ENCODE data around the gene PSME3.
"Not testable (repeated sequence)": the region's sequence is repeated elsewhere in the genome, so short reads cannot be mapped to it uniquely, and the experiment has no call there.

DNA sequence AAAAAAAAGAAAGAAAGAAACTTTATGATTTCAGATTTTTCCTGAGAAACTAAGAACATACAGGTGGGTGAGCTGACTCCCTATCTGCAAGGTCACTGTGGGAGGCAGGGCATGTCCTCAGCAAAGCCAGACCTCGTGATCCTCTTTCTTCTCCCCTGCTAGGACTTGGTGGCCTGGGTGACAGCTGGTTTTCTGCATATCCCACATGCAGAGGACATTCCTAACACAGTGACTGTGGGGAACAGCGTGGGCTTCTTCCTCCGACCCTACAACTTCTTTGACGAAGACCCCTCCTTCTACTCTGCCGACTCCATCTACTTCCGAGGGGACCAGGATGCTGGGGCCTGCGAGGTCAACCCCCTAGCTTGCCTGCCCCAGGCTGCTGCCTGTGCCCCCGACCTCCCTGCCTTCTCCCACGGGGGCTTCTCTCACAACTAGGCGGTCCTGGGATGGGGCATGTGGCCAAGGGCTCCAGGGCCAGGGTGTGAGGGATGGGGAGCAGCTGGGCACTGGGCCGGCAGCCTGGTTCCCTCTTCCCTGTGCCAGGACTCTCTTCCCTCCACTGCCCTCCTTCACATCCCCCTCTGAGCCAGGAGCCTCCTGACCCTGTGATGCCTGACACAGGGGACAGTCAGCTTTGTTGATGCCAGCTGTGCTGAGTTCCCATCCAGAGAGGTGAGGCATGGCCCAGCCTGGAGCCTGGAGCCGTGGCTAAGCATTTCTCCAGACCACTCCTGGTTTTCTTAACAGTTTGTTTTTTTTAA lies 40.9 kb downstream of the PSME3 start:
- TF ChIP-seq, protein P1, sequence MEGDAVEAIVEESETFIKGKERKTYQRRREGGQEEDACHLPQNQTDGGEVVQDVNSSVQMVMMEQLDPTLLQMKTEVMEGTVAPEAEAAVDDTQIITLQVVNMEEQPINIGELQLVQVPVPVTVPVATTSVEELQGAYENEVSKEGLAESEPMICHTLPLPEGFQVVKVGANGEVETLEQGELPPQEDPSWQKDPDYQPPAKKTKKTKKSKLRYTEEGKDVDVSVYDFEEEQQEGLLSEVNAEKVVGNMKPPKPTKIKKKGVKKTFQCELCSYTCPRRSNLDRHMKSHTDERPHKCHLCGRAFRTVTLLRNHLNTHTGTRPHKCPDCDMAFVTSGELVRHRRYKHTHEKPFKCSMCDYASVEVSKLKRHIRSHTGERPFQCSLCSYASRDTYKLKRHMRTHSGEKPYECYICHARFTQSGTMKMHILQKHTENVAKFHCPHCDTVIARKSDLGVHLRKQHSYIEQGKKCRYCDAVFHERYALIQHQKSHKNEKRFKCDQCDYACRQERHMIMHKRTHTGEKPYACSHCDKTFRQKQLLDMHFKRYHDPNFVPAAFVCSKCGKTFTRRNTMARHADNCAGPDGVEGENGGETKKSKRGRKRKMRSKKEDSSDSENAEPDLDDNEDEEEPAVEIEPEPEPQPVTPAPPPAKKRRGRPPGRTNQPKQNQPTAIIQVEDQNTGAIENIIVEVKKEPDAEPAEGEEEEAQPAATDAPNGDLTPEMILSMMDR (IDR thresholded peaks at IDR 0.05) = not testable (repeated sequence)
- TF ChIP-seq POLR2A (IDR thresholded peaks at IDR 0.05); POLR2AphosphoS5 (IDR thresholded peaks at IDR 0.05; ENCODE audit: insufficient read depth in 1 of 2, low read depth in 1 of 2): not testable (repeated sequence)

Data from vagina (tissue), 2 donors.